ENCODE data around the gene HSD17B11.
A peak's percentile ranks its signal among the peaks of the same experiment; 100 is the strongest.

GRCh38 chr4:87390891-87391575 is at the start of gene HSD17B11:
- TF ChIP-seq CTCF (tag by site-specific recombination; IDR thresholded peaks at IDR 0.05): peak; percentile 54; the same call in 1 of the 2 replicates
- no peak for TF ChIP-seq ZNF76 (tag by site-specific recombination; IDR thresholded peaks at IDR 0.05; ENCODE audit: borderline replicate concordance, low read depth)
- no peak for TF ChIP-seq PRDM6 (tag by site-specific recombination; IDR thresholded peaks at IDR 0.05)
- no peak for TF ChIP-seq REST (tag by site-specific recombination; IDR thresholded peaks at IDR 0.05)
- no peak for TF ChIP-seq ZNF549 (tag by site-specific recombination; IDR thresholded peaks at IDR 0.05)
- no peak for TF ChIP-seq YY1 (tag by site-specific recombination; IDR thresholded peaks at IDR 0.05)
- no peak for TF ChIP-seq ZNF155 (tag by site-specific recombination; IDR thresholded peaks at IDR 0.05)
- TF ChIP-seq ZSCAN5A (tag by site-specific recombination; IDR thresholded peaks at IDR 0.05): no peak
- peak; percentile 64 for TF ChIP-seq PRDM10 (tag by site-specific recombination; IDR thresholded peaks at IDR 0.05)
- no peak for TF ChIP-seq ZNF114 (tag by site-specific recombination; IDR thresholded peaks at IDR 0.05)

Data from HEK293 (cell line).